H9 (cell line): ENCODE data around the gene CD151. TPM values are rescaled to one million over a fixed set of nuclear protein-coding genes. Genes with fewer than 3 reads are reported as not detected.

Experiments
- DNase-seq: peaks from one replicate; pipeline ENCODE4 v3.0.0-alpha.2; 2017
- H2AFZ ChIP-seq: one replicate; pipeline ENCODE4 v1.6.1; 2013; ENCODE audit warnings: mild to moderate bottlenecking, low read length, control low read depth, moderate library complexity
- H2AK5ac ChIP-seq: 2 replicates; pipeline ENCODE4 v1.6.1; 2013; ENCODE audit warnings: low read length, control low read depth, mixed read lengths; ENCODE audit not compliant: insufficient read length
- H2BK120ac ChIP-seq: one replicate; pipeline ENCODE4 v1.6.1; 2013; ENCODE audit warnings: low read depth, mild to moderate bottlenecking, low read length, control low read depth, inconsistent platforms; ENCODE audit not compliant: poor library complexity, severe bottlenecking
- H2BK12ac ChIP-seq: 2 replicates; pipeline ENCODE4 v1.6.1; 2013; ENCODE audit warnings: low read length, control low read depth, mixed read lengths, low read depth; ENCODE audit not compliant: insufficient read length
- H2BK15ac ChIP-seq: 2 replicates; pipeline ENCODE4 v1.6.1; 2013; ENCODE audit warnings: low read depth, low read length, control low read depth
- H2BK20ac ChIP-seq: one replicate; pipeline ENCODE4 v1.6.1; 2013; ENCODE audit warnings: low read depth, mild to moderate bottlenecking, low read length, control low read depth, inconsistent platforms; ENCODE audit not compliant: poor library complexity, severe bottlenecking
- H2BK5ac ChIP-seq: 2 replicates; pipeline ENCODE4 v1.6.1; 2013; ENCODE audit warnings: low read length, control low read depth, mixed read lengths; ENCODE audit not compliant: insufficient read length
- H3K14ac ChIP-seq: 2 replicates; pipeline ENCODE4 v1.6.1; 2013; ENCODE audit warnings: low read length, control low read depth; ENCODE audit not compliant: insufficient read depth
- H3K18ac ChIP-seq: 2 replicates; pipeline ENCODE4 v1.6.1; 2013; ENCODE audit warnings: low read depth, mild to moderate bottlenecking, mixed read lengths, low read length, control low read depth; ENCODE audit not compliant: insufficient read length
- H3K23ac ChIP-seq: 2 replicates; pipeline ENCODE4 v1.6.1; 2013; ENCODE audit warnings: low read length, control low read depth, mixed read lengths, low read depth; ENCODE audit not compliant: insufficient read length
- H3K23me2 ChIP-seq: 2 replicates; pipeline ENCODE4 v1.6.1; 2013; ENCODE audit warnings: low read depth, mild to moderate bottlenecking, mixed read lengths, low read length, control low read depth; ENCODE audit not compliant: insufficient read length, poor library complexity, severe bottlenecking
- H3K27ac ChIP-seq: 2 replicates; pipeline ENCODE4 v1.5.1; 2013; ENCODE audit warnings: low read length, control low read depth, mixed read lengths, low read depth; ENCODE audit not compliant: insufficient read length
- H3K27me3 ChIP-seq: 2 replicates; pipeline ENCODE4 v1.6.1; 2013; ENCODE audit warnings: low read length, control low read depth, inconsistent platforms; ENCODE audit not compliant: insufficient read depth
- H3K4ac ChIP-seq: 2 replicates; pipeline ENCODE4 v1.6.1; 2013; ENCODE audit warnings: low read depth, mild to moderate bottlenecking, control low read depth, inconsistent platforms, low read length, moderate library complexity
- H3K4me1 ChIP-seq: 2 replicates; pipeline ENCODE4 v1.6.1; 2013; ENCODE audit warnings: low read length, control low read depth, inconsistent platforms; ENCODE audit not compliant: insufficient read depth
- H3K4me2 ChIP-seq: 2 replicates; pipeline ENCODE4 v1.6.1; 2013; ENCODE audit warnings: low read length, control low read depth, mixed read lengths; ENCODE audit not compliant: insufficient read length, insufficient read depth
- H3K56ac ChIP-seq: 2 replicates; pipeline ENCODE4 v1.6.1; 2013; ENCODE audit warnings: low read depth, mild to moderate bottlenecking, mixed read lengths, low read length, control low read depth; ENCODE audit not compliant: insufficient read length
- H3K79me1 ChIP-seq: 2 replicates; pipeline ENCODE4 v1.6.1; 2013; ENCODE audit warnings: low read depth, mild to moderate bottlenecking, moderate library complexity, low read length, control low read depth, inconsistent platforms; ENCODE audit not compliant: insufficient read depth, poor library complexity, severe bottlenecking
- H3K79me2 ChIP-seq: 2 replicates; pipeline ENCODE4 v1.6.1; 2013; ENCODE audit warnings: low read length, control low read depth, inconsistent platforms; ENCODE audit not compliant: insufficient read depth
- H3K9ac ChIP-seq: 2 replicates; pipeline ENCODE4 v1.6.1; 2013; ENCODE audit warnings: low read length, control low read depth, mixed read lengths; ENCODE audit not compliant: insufficient read length; ENCODE audit errors: extremely low read depth
- H3K9me3 ChIP-seq: one replicate; pipeline ENCODE4 v1.6.1; 2013; ENCODE audit warnings: low read depth, low read length, inconsistent platforms; ENCODE audit not compliant: control insufficient read depth
- H3T11ph ChIP-seq: one replicate; pipeline ENCODE4 v1.6.1; 2013; ENCODE audit warnings: mild to moderate bottlenecking, low read length, control low read depth, inconsistent platforms
- H4K20me1 ChIP-seq: one replicate; pipeline ENCODE4 v1.6.1; 2013; ENCODE audit not compliant: control insufficient read depth, insufficient read length, insufficient read depth
- H4K5ac ChIP-seq: 2 replicates; pipeline ENCODE4 v1.6.1; 2013; ENCODE audit warnings: low read depth, mild to moderate bottlenecking, mixed read lengths, low read length, control low read depth; ENCODE audit not compliant: insufficient read length
- H4K8ac ChIP-seq: replicated peaks from 2 replicates; pipeline ENCODE4 v1.6.1; 2013; ENCODE audit warnings: low read length, control low read depth, mixed read lengths, low read depth; ENCODE audit not compliant: insufficient read length
- H4K91ac ChIP-seq: 2 replicates; pipeline ENCODE4 v1.6.1; 2013; ENCODE audit warnings: low read depth, mild to moderate bottlenecking, moderate library complexity, mixed read lengths, low read length, control low read depth; ENCODE audit not compliant: insufficient read length
- H3K27ac Mint-ChIP-seq, 3 experiments: 2 replicates in 2 of 3; 3 replicates in 1 of 3; pipeline ENCODE4 v1.8.0; 2020 to 2021; ENCODE audit warnings: mixed read lengths in 3 of 3, mild to moderate bottlenecking in 1 of 3, moderate library complexity in 1 of 3
- H3K27me3 Mint-ChIP-seq: 2 replicates; pipeline ENCODE4 v1.8.0; 2021; ENCODE audit warnings: low read depth, mild to moderate bottlenecking, moderate library complexity, mixed read lengths
- H3K36me3 Mint-ChIP-seq, 3 experiments: 2 replicates in 2 of 3; 3 replicates in 1 of 3; pipeline ENCODE4 v1.8.0; 2020 to 2021; ENCODE audit warnings: low read depth in 3 of 3, mixed read lengths in 3 of 3; ENCODE audit not compliant: insufficient read depth in 1 of 3
- H3K4me1 Mint-ChIP-seq, 2 experiments: 2 replicates each; pipeline ENCODE4 v1.8.0; 2020; ENCODE audit warnings: mixed read lengths in 2 of 2
- H3K4me3 Mint-ChIP-seq, 2 experiments: 2 replicates in 1 of 2; 3 replicates in 1 of 2; pipeline ENCODE4 v1.8.0; 2020 to 2021; ENCODE audit warnings: mild to moderate bottlenecking in 2 of 2, mixed read lengths in 2 of 2, moderate library complexity in 1 of 2
- H3K9me3 Mint-ChIP-seq, 2 experiments: 2 replicates in 1 of 2; 3 replicates in 1 of 2; pipeline ENCODE4 v1.8.0; 2020; ENCODE audit warnings: mild to moderate bottlenecking in 2 of 2, mixed read lengths in 2 of 2, moderate library complexity in 1 of 2
- CTCF ChIP-seq: fragments of 200-600 bp; sonication (generic); conservative IDR thresholded peaks from 3 replicates; pipeline ENCODE4 v1.8.0; 2021; ENCODE audit warnings: antibody characterized with exemption, mild to moderate bottlenecking
- WGBS: extraction: QIAGEN DNeasy Blood & Tissue Kit; methylation state at CpG from one replicate; pipeline ENCODE4 v1.1.7; 2013; ENCODE audit warnings: missing lambda C conversion rate, low lambda C conversion rate, mixed read lengths; ENCODE audit not compliant: insufficient read length; ENCODE audit errors: extremely low coverage; 5-methylcytosine and 5-hydroxymethylcytosine counted together
- total RNA-seq: library from RNA; stranded (reverse); gene quantifications from 2 replicates; pipeline ENCODE4 v1.2.1, GENCODE V29; 2021

Gene CD151
- total RNA-seq, 1 experiment from 2014 or later, result 138 TPM

GRCh38 chr11:811446-812245, 21.1 kb upstream of the CD151 start:
- no peak overlapping the region for H2AK5ac ChIP-seq
- TF ChIP-seq CTCF, result no peak
- no peak overlapping the region for H3K14ac ChIP-seq
- peaks cover 29 to 40% (median 31%) of the 10 kb centered on the region in 3 experiments for H3K36me3 Mint-ChIP-seq
- H3K27me3 Mint-ChIP-seq, result no peaks in the 10 kb centered on the region; the same call in 1 of the 2 replicates
- no peak overlapping the region for H3K23ac ChIP-seq
- H2BK15ac ChIP-seq, result no peak overlapping the region
- H3K4ac ChIP-seq, result no peak overlapping the region
- H2AFZ ChIP-seq, result no peak overlapping the region
- H3K9me3 ChIP-seq, result no peaks in the 10 kb centered on the region
- no peak overlapping the region for H2BK20ac ChIP-seq
- no peaks in the 10 kb centered on the region for H4K20me1 ChIP-seq
- no peaks in the 10 kb centered on the region for H3K9me3 Mint-ChIP-seq
- no peak overlapping the region for H3K18ac ChIP-seq
- no peak overlapping the region for H4K5ac ChIP-seq
- no peak overlapping the region for H4K91ac ChIP-seq
- no peak overlapping the region for H2BK12ac ChIP-seq
- peak overlapping the region; percentile 91 to 96 for H3K4me3 Mint-ChIP-seq
- H4K8ac ChIP-seq, result no peak overlapping the region
- H2BK120ac ChIP-seq, result no peak overlapping the region
- no peak overlapping the region for H2BK5ac ChIP-seq
- H3K79me2 ChIP-seq, result peaks cover 10% of the 10 kb centered on the region; the same call in 1 of the 2 replicates
- H3K23me2 ChIP-seq, result peaks cover 12% of the 10 kb centered on the region
- peaks cover 15 to 32% of the 10 kb centered on the region in 2 experiments for H3K4me1 Mint-ChIP-seq
- H3K27me3 ChIP-seq, result no peaks in the 10 kb centered on the region
- DNase-seq, result no peak
- no peak overlapping the region for H3T11ph ChIP-seq
- peak overlapping the region; percentile 57 for H3K4me2 ChIP-seq
- H3K56ac ChIP-seq, result no peak overlapping the region
- H3K4me1 ChIP-seq, result no peaks in the 10 kb centered on the region
- H3K9ac ChIP-seq, result peak overlapping the region; percentile 61
- whole genome bisulfite sequencing, result no CpG with 5 or more reads among the region's 14 CpGs
- H3K27ac ChIP-seq, result no peak overlapping the region
- H3K27ac Mint-ChIP-seq, result peak overlapping the region; percentile 22 to 88 (median 75); a peak in 4 of 7 replicates
- H3K79me1 ChIP-seq, result peaks cover 9% of the 10 kb centered on the region
